GM12892 (cell line): ENCODE measurements around the gene PAX7.

Experiments
- DNase-seq: peaks from one replicate; pipeline ENCODE4 v3.0.0; 2011; ENCODE audit not compliant: insufficient read length
- FAIRE-seq: peaks from 2 replicates; lab custom pipeline; 2011; peaks lifted over from hg19 to GRCh38; lab: Jason Lieb, UNC
- POLR2A ChIP-seq: IDR thresholded peaks from 2 replicates; pipeline ENCODE4 v1.6.1; 2011; ENCODE audit warnings: low read depth, low read length, control low read depth
- POLR2AphosphoS5 ChIP-seq: IDR thresholded peaks from 2 replicates; pipeline ENCODE4 v1.6.1; 2011; ENCODE audit warnings: low read depth, low read length, control low read depth
- TAF1 ChIP-seq: IDR thresholded peaks from 2 replicates; pipeline ENCODE4 v1.6.1; 2011; ENCODE audit warnings: low read depth, mild to moderate bottlenecking, control low read depth, low read length, borderline replicate concordance

PAX7 gene

GRCh38 chr1:18645747-18646090 lies 15.1 kb downstream of the PAX7 start:
- DNase-seq: no peak

GRCh38 chr1:18646091-18646785 lies 15.6 kb downstream of the PAX7 start:
- DNase-seq (no peak), FAIRE-seq (no peak)
- no peak for TF ChIP-seq TAF1
- TF ChIP-seq POLR2AphosphoS5: no peak
- TF ChIP-seq POLR2A: no peak

More at GRCh38 chr1:18645747-18646090, 15.1 kb downstream of the PAX7 start:
- TF ChIP-seq POLR2A (no peak), POLR2AphosphoS5 (no peak), TAF1 (no peak)
- no peak for FAIRE-seq

- DNase-seq (no peak), FAIRE-seq (no peak)
- TF ChIP-seq TAF1: no peak
- TF ChIP-seq POLR2A: no peak
- no peak for TF ChIP-seq POLR2AphosphoS5
These were observed 16.3 kb downstream of the PAX7 start for GRCh38 chr1:18646786-18647410.

- FAIRE-seq (no peak), DNase-seq (no peak)
- TF ChIP-seq TAF1: no peak
- no peak for TF ChIP-seq POLR2AphosphoS5
- TF ChIP-seq POLR2A: no peak
These were observed 17.1 kb downstream of the PAX7 start for GRCh38 chr1:18647681-18648214.

GRCh38 chr1:18649693-18650370 lies 19.2 kb downstream of the PAX7 start:
- TF ChIP-seq POLR2AphosphoS5: no peak
- no peak for TF ChIP-seq POLR2A
- TF ChIP-seq TAF1: no peak
- FAIRE-seq (no peak), DNase-seq (no peak)

- FAIRE-seq: no peak
- TF ChIP-seq TAF1: no peak
- TF ChIP-seq POLR2AphosphoS5: no peak
- no peak for TF ChIP-seq POLR2A
- no peak for DNase-seq
These were observed 21.1 kb downstream of the PAX7 start for GRCh38 chr1:18651713-18652112.

- FAIRE-seq: no peak
- no peak for DNase-seq
- no peak for TF ChIP-seq POLR2AphosphoS5
- no peak for TF ChIP-seq TAF1
- no peak for TF ChIP-seq POLR2A
These were observed 22.1 kb downstream of the PAX7 start for GRCh38 chr1:18652791-18653190.

- FAIRE-seq: no peak
- TF ChIP-seq TAF1 (no peak), POLR2A (no peak), POLR2AphosphoS5 (no peak)
- DNase-seq: no peak
These were observed 22.7 kb downstream of the PAX7 start for GRCh38 chr1:18653367-18653766.

GRCh38 chr1:18653916-18654315 lies 23.3 kb downstream of the PAX7 start:
- DNase-seq (no peak), FAIRE-seq (no peak)
- TF ChIP-seq TAF1 (no peak), POLR2AphosphoS5 (no peak), POLR2A (no peak)

GRCh38 chr1:18654599-18654998 lies 24.0 kb downstream of the PAX7 start:
- TF ChIP-seq POLR2A: no peak
- TF ChIP-seq TAF1: no peak
- TF ChIP-seq POLR2AphosphoS5: no peak
- DNase-seq (no peak), FAIRE-seq (no peak)

GRCh38 chr1:18657506-18658201 lies 27.0 kb downstream of the PAX7 start:
- FAIRE-seq (no peak), DNase-seq (no peak)
- no peak for TF ChIP-seq POLR2AphosphoS5
- no peak for TF ChIP-seq POLR2A
- no peak for TF ChIP-seq TAF1
